Measurements from ENCODE around the gene LAMC2.

LAMC2 gene

DNA sequence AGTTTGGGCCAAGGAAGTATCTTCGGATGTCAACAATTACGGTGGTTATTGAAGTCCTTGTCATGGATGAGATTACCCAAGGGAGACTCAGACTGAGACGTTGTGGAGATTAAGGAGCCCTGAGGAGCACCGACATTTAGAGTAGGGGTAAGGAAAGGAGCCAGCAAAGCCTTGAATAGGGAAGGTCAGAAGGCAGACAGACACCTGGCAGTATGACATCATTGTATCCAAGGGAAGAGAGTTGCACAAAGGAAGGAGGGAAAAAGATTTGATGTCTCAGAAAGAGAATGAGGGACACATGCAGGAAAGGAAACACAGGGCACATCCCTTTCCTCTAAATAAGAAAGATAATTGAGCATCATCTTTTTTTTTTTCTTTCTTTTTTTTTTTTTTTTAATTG is 11.7 kb downstream of the LAMC2 start:
- no peaks in the 10 kb centered on the region for H3K36me3 ChIP-seq (ENCODE audit: insufficient read depth, low read depth, low read length)
- no peaks in the 10 kb centered on the region for H3K27me3 ChIP-seq (ENCODE audit: insufficient read depth, low read length)
- no peak overlapping the region for H3K4me3 ChIP-seq (ENCODE audit: low read length)
- H3K27ac ChIP-seq (ENCODE audit: low read length) = no peak overlapping the region
- H3K9me3 ChIP-seq (ENCODE audit: insufficient read depth, low read depth, low read length) = no peaks in the 10 kb centered on the region
- H3K9ac ChIP-seq (ENCODE audit: low read depth, low read length) = no peak overlapping the region
- H3K4me1 ChIP-seq (ENCODE audit: insufficient read depth, low read length) = peaks cover 20% of the 10 kb centered on the region

- Histone ChIP-seq H3K4me3 (ENCODE audit: low read length) (no peak overlapping the region), H3K9me3 (ENCODE audit: insufficient read depth, low read depth, low read length) (no peaks in the 10 kb centered on the region), H3K9ac (ENCODE audit: low read depth, low read length) (no peak overlapping the region), H3K27me3 (ENCODE audit: insufficient read depth, low read length) (no peaks in the 10 kb centered on the region), H3K4me1 (ENCODE audit: insufficient read depth, low read length) (peaks cover 14% of the 10 kb centered on the region), H3K27ac (ENCODE audit: low read length) (no peak overlapping the region), H3K36me3 (ENCODE audit: insufficient read depth, low read depth, low read length) (no peaks in the 10 kb centered on the region)
Measured at GRCh38 chr1:183198463-183198862, 12.4 kb downstream of the LAMC2 start.

- no peaks in the 10 kb centered on the region for H3K36me3 ChIP-seq (ENCODE audit: insufficient read depth, low read depth, low read length)
- H3K27me3 ChIP-seq (ENCODE audit: insufficient read depth, low read length) = no peaks in the 10 kb centered on the region
- peaks cover 13% of the 10 kb centered on the region for H3K4me1 ChIP-seq (ENCODE audit: insufficient read depth, low read length)
- no peaks in the 10 kb centered on the region for H3K9me3 ChIP-seq (ENCODE audit: insufficient read depth, low read depth, low read length)
- H3K4me3 ChIP-seq (ENCODE audit: low read length) = no peak overlapping the region
- no peak overlapping the region for H3K9ac ChIP-seq (ENCODE audit: low read depth, low read length)
- no peak overlapping the region for H3K27ac ChIP-seq (ENCODE audit: low read length)
Measured at GRCh38 chr1:183199304-183199703, 13.2 kb downstream of the LAMC2 start.

GRCh38 chr1:183200451-183200850 is 14.4 kb downstream of the LAMC2 start:
- Histone ChIP-seq H3K27ac (ENCODE audit: low read length) (no peak overlapping the region), H3K9ac (ENCODE audit: low read depth, low read length) (no peak overlapping the region), H3K4me1 (ENCODE audit: insufficient read depth, low read length) (peaks cover 2% of the 10 kb centered on the region; the same call in 1 of the 2 replicates), H3K9me3 (ENCODE audit: insufficient read depth, low read depth, low read length) (no peaks in the 10 kb centered on the region), H3K4me3 (ENCODE audit: low read length) (no peak overlapping the region), H3K36me3 (ENCODE audit: insufficient read depth, low read depth, low read length) (no peaks in the 10 kb centered on the region), H3K27me3 (ENCODE audit: insufficient read depth, low read length) (no peaks in the 10 kb centered on the region)

DNA sequence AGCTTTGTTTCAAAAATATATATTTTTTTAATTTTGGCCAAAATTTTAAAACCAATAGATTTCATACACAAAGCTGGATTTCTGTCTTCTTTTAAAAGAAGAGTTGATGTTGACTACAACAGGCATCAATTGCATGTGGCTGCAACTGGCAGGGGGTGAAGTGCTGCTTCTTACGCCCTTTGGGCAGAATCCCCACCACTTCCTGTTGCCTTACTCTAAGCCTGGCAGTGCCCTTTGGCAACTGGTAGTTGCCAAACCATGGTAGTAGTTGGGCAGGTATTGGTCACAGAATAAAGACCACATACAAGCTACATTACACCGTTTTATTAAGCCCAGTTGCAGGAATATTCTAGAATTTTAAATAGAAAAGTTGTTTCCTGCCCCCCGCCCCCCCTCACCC is 17.0 kb downstream of the LAMC2 start:
- H3K27ac ChIP-seq (ENCODE audit: low read length) = no peak overlapping the region
- no peaks in the 10 kb centered on the region for H3K4me1 ChIP-seq (ENCODE audit: insufficient read depth, low read length)
- no peaks in the 10 kb centered on the region for H3K36me3 ChIP-seq (ENCODE audit: insufficient read depth, low read depth, low read length)
- no peak overlapping the region for H3K4me3 ChIP-seq (ENCODE audit: low read length)
- H3K9ac ChIP-seq (ENCODE audit: low read depth, low read length) = no peak overlapping the region; the same call in 1 of the 2 replicates
- no peaks in the 10 kb centered on the region for H3K9me3 ChIP-seq (ENCODE audit: insufficient read depth, low read depth, low read length)
- no peaks in the 10 kb centered on the region for H3K27me3 ChIP-seq (ENCODE audit: insufficient read depth, low read length)

- no peak overlapping the region for H3K27ac ChIP-seq (ENCODE audit: low read length)
- no peak overlapping the region for H3K4me3 ChIP-seq (ENCODE audit: low read length)
- no peak overlapping the region for H3K9ac ChIP-seq (ENCODE audit: low read depth, low read length)
- H3K9me3 ChIP-seq (ENCODE audit: insufficient read depth, low read depth, low read length) = no peaks in the 10 kb centered on the region
- no peaks in the 10 kb centered on the region for H3K27me3 ChIP-seq (ENCODE audit: insufficient read depth, low read length)
- no peaks in the 10 kb centered on the region for H3K36me3 ChIP-seq (ENCODE audit: insufficient read depth, low read depth, low read length)
- H3K4me1 ChIP-seq (ENCODE audit: insufficient read depth, low read length) = no peaks in the 10 kb centered on the region
Measured at GRCh38 chr1:183205196-183205781, 19.2 kb downstream of the LAMC2 start.

GRCh38 chr1:183206538-183207122 is 20.6 kb downstream of the LAMC2 start:
- no peaks in the 10 kb centered on the region for H3K36me3 ChIP-seq (ENCODE audit: insufficient read depth, low read depth, low read length)
- H3K9ac ChIP-seq (ENCODE audit: low read depth, low read length) = no peak overlapping the region
- H3K9me3 ChIP-seq (ENCODE audit: insufficient read depth, low read depth, low read length) = no peaks in the 10 kb centered on the region
- no peaks in the 10 kb centered on the region for H3K4me1 ChIP-seq (ENCODE audit: insufficient read depth, low read length)
- H3K27ac ChIP-seq (ENCODE audit: low read length) = no peak overlapping the region
- no peak overlapping the region for H3K4me3 ChIP-seq (ENCODE audit: low read length)
- no peaks in the 10 kb centered on the region for H3K27me3 ChIP-seq (ENCODE audit: insufficient read depth, low read length)

DNA sequence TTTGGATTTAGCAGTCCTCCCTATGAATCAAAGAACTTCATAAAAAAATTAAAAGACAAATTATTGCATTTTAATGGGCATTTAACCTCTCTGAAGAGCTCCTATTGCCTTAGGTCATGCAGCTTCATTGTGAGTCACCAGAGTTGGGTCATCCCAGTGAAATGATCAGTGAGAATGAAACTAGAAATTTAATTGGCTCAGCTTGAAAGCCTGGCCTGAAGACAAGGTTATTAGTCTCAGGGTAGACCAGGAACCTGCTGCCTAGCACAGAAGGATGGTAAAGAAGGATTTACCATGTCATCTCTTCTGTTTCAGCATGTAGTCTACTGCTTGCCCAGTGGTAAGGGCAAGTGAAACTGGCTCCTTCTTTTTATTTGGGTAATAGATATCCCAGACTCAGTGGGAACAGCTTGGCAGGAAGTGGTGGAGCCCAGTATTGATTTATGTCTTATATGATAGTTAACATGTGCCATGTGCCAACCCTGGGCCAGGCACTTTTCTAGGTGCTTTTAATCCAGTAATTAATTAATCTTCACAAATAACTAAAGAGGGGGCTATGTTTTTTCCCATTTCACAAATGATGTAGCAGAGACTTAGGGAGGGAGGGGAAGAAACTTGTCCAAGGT is 23.6 kb downstream of the LAMC2 start:
- Histone ChIP-seq H3K27me3 (ENCODE audit: insufficient read depth, low read length) (no peaks in the 10 kb centered on the region), H3K9me3 (ENCODE audit: insufficient read depth, low read depth, low read length) (no peaks in the 10 kb centered on the region), H3K27ac (ENCODE audit: low read length) (no peak overlapping the region), H3K36me3 (ENCODE audit: insufficient read depth, low read depth, low read length) (no peaks in the 10 kb centered on the region), H3K4me1 (ENCODE audit: insufficient read depth, low read length) (no peaks in the 10 kb centered on the region), H3K4me3 (ENCODE audit: low read length) (no peak overlapping the region), H3K9ac (ENCODE audit: low read depth, low read length) (no peak overlapping the region)

- no peaks in the 10 kb centered on the region for H3K4me1 ChIP-seq (ENCODE audit: insufficient read depth, low read length)
- H3K27ac ChIP-seq (ENCODE audit: low read length) = no peak overlapping the region
- H3K36me3 ChIP-seq (ENCODE audit: insufficient read depth, low read depth, low read length) = no peaks in the 10 kb centered on the region
Measured at GRCh38 chr1:183210681-183211080, 24.6 kb downstream of the LAMC2 start.

DNA sequence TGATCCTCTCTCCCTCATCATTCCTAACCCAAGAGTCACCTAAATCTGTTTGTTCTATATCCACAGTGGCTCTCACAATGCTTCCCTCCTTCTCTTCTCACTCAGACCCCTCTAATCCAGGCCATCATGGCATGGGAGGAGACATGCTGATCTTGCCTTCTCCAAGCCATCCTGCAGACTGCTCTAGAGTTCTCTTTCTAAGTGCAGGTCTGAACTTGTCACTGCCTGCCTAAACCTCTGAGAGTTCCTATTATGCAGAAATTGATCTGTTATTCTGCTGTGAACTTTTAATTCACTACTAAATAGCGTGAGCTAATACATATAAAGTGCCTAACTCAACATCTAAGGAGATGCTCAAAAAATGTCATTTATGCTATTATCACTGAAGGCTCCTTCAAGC is 26.8 kb downstream of the LAMC2 start:
- Histone ChIP-seq H3K4me1 (ENCODE audit: insufficient read depth, low read length) (no peaks in the 10 kb centered on the region), H3K36me3 (ENCODE audit: insufficient read depth, low read depth, low read length) (no peaks in the 10 kb centered on the region), H3K9ac (ENCODE audit: low read depth, low read length) (no peak overlapping the region), H3K4me3 (ENCODE audit: low read length) (no peak overlapping the region), H3K27me3 (ENCODE audit: insufficient read depth, low read length) (no peaks in the 10 kb centered on the region), H3K9me3 (ENCODE audit: insufficient read depth, low read depth, low read length) (no peaks in the 10 kb centered on the region), H3K27ac (ENCODE audit: low read length) (no peak overlapping the region)

More at GRCh38 chr1:183210681-183211080, 24.6 kb downstream of the LAMC2 start:
- Histone ChIP-seq H3K9me3 (ENCODE audit: insufficient read depth, low read depth, low read length) (no peaks in the 10 kb centered on the region), H3K4me3 (ENCODE audit: low read length) (no peak overlapping the region), H3K27me3 (ENCODE audit: insufficient read depth, low read length) (no peaks in the 10 kb centered on the region), H3K9ac (ENCODE audit: low read depth, low read length) (no peak overlapping the region)

DNA sequence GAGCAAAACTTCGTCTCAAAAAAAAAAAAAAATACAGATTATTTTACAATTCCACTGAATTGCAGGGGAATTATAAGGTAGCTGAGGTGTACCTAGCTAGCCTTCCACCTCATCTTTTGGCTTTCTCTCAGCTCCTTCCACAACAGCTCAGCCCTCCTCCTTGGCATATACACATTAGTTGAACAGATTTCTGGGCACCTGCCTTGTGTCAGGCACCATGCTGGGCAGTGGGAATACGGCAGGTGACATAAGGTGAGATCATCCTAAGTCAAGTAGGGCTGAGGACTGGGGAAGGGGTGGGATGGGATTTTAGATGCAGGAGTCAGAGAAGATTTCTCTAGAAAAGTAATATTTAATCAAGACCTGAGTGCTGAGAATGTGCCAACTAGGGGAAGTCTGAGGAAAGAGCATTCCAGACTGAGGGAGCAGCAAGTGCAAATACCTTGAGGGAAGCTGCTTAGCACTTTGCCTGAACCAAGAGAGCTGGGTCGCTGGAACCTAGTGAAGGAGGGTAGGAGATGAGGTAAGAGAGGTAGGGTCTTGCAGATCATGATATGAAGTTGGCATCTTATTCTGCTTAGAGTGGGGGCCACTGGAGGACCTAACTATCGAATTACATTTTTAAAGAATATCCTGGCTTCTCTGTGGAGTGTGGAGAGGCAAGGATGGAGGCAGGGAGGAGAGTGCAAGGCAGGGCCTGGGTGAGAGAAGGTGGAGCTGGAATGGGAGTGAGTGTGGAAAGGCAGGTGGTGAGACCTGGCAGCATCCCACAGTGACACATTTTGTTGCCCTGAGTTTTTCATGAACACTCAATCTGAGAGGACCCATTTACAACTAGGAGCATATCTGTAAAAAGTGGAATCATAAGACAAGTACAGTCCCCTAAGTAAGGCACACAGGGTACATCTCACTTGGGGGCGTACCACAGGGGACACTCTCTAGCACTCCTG is 28.2 kb downstream of the LAMC2 start:
- Histone ChIP-seq H3K27me3 (ENCODE audit: insufficient read depth, low read length) (no peaks in the 10 kb centered on the region), H3K9me3 (ENCODE audit: insufficient read depth, low read depth, low read length) (no peaks in the 10 kb centered on the region), H3K9ac (ENCODE audit: low read depth, low read length) (no peak overlapping the region), H3K4me3 (ENCODE audit: low read length) (no peak overlapping the region), H3K4me1 (ENCODE audit: insufficient read depth, low read length) (peaks cover 3% of the 10 kb centered on the region; the same call in 1 of the 2 replicates), H3K27ac (ENCODE audit: low read length) (no peak overlapping the region), H3K36me3 (ENCODE audit: insufficient read depth, low read depth, low read length) (no peaks in the 10 kb centered on the region)
